Measurements from ENCODE around the gene EFL1.
A peak's percentile ranks its signal among the peaks of the same experiment; 100 is the strongest.

Gene EFL1

DNA sequence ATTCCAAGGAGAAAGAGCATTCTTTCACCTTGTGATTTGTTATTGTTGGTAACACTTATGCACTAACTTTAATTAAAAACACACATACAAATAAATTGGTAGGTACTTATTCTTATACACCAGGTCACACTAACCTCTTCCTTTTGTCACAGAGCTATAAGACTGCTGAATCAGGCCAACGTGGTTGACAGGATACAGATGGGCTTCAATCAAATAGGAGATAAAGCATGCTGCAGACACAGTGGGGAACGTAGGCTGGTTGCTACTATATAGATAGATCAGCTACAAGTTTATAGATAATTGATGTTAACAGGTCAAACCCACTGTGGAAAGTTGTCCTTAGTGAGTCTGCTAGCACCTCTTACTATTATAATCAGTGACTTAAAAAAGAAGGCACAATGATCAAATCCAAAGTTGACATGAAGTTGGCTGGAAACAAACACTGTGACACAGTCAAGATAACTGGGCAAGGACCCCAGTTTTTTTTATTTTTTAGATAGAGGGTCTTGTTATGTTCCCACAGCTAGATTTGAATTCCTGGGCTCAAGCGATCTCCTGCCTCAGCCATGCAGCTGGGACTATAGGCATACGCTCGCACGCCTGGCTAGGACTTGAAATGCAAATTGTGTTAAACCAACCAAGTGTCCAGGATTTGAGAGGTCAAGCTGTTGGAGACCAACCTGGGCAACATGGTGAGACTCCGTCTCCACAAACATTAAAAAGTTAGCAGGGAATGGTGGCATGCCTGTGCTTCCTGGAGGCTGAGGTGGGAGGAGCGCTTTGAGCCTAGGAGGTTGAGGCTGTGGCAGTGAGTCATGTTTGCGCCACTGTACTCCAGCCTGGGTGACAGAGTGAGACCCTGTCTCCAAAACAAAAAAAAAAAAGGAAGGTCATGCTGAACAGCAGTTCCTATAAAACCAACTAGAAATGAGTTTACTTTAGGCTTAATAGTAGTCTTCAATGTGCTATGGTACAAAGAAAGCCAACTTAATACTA, 118.8 kb downstream of the EFL1 start:
- H3K9me3 ChIP-seq (ENCODE audit: control insufficient read depth, low read length), result no peaks in the 10 kb centered on the region
- H3K4me2 ChIP-seq (ENCODE audit: low read length, poor library complexity, severe bottlenecking), result no peak overlapping the region
- no peak overlapping the region for H2BK15ac ChIP-seq (ENCODE audit: low read depth, poor library complexity, severe bottlenecking)
- no peak overlapping the region for H2BK5ac ChIP-seq (ENCODE audit: low read depth, low read length, poor library complexity, severe bottlenecking)
- no peak overlapping the region for H3K4me3 ChIP-seq (ENCODE audit: insufficient read depth in 1 of 2, low read depth in 1 of 2, low read length in 2 of 2)
- H2AK5ac ChIP-seq (ENCODE audit: low read length, severe bottlenecking), result no peak overlapping the region
- no peak for DNase-seq
- H4K91ac ChIP-seq (ENCODE audit: low read length), result no peak overlapping the region
- H3K36me3 ChIP-seq (ENCODE audit: control insufficient read depth in 1 of 2, insufficient read depth in 2 of 2, low read depth in 1 of 2, low read length in 2 of 2), result peaks cover 0 to 27% of the 10 kb centered on the region in 2 experiments
- no peak overlapping the region for H3K9ac ChIP-seq (ENCODE audit: low read length)
- no peak overlapping the region for H3K14ac ChIP-seq (ENCODE audit: low read length in 2 of 2)
- no peaks in the 10 kb centered on the region for H3K79me1 ChIP-seq (replicated peaks; ENCODE audit: low read length, poor library complexity, severe bottlenecking)
- 94% methylated on average over 8 of the region's 9 CpGs for WGBS
- no peak overlapping the region for H3K18ac ChIP-seq (ENCODE audit: low read depth in 1 of 2, low read length in 2 of 2)
- H3K27me3 ChIP-seq (ENCODE audit: control insufficient read depth in 1 of 2, insufficient read depth in 1 of 2, low read length in 2 of 2), result no peaks in the 10 kb centered on the region
- H2AFZ ChIP-seq (ENCODE audit: low read depth, low read length), result no peak overlapping the region
- H3K23ac ChIP-seq (ENCODE audit: low read length in 2 of 2), result no peak overlapping the region
- no peak overlapping the region for H4K8ac ChIP-seq (ENCODE audit: low read length)
- no peak overlapping the region for H2BK120ac ChIP-seq (ENCODE audit: low read depth, low read length)
- no peak overlapping the region for H2BK12ac ChIP-seq (ENCODE audit: low read length in 2 of 2)
- H3K4ac ChIP-seq (ENCODE audit: low read depth in 1 of 2, low read length in 2 of 2), result no peak overlapping the region
- H3K4me1 ChIP-seq (ENCODE audit: control insufficient read depth, insufficient read depth, low read depth, low read length), result peaks cover 2% of the 10 kb centered on the region
- H3K27ac ChIP-seq (ENCODE audit: low read length, poor library complexity, severe bottlenecking), result no peak overlapping the region

DNA sequence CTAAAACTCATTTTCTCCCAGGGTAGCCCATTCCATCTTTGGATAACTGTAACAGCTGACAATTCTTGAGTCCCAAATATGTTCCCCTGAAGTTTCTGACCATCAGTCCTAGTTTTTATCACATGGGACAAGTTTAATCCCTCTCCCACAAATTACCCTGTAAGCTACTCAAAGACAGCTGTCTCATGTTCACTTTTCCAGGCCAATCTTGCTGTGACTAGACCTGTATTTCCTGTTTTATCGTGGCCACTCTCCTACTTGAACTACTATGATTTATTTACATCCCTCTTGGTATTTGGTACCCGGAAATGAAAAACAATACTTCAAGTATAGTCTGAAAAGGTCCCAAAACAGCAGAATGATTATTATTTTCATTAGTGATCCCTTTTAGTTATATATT, 121.6 kb downstream of the EFL1 start:
- Histone ChIP-seq H3K4me1 (ENCODE audit: control insufficient read depth, insufficient read depth, low read depth, low read length) (no peaks in the 10 kb centered on the region), H4K91ac (ENCODE audit: low read length) (no peak overlapping the region), H3K9ac (ENCODE audit: low read length) (peak overlapping the region; percentile 55), H2BK5ac (ENCODE audit: low read depth, low read length, poor library complexity, severe bottlenecking) (no peak overlapping the region), H3K79me1 (replicated peaks; ENCODE audit: low read length, poor library complexity, severe bottlenecking) (no peaks in the 10 kb centered on the region), H3K18ac (ENCODE audit: low read depth in 1 of 2, low read length in 2 of 2) (no peak overlapping the region), H2BK12ac (ENCODE audit: low read length in 2 of 2) (no peak overlapping the region), H3K27ac (ENCODE audit: low read length, poor library complexity, severe bottlenecking) (no peak overlapping the region), H2BK120ac (ENCODE audit: low read depth, low read length) (no peak overlapping the region), H3K4ac (ENCODE audit: low read depth in 1 of 2, low read length in 2 of 2) (no peak overlapping the region), H4K8ac (ENCODE audit: low read length) (no peak overlapping the region), H3K4me3 (ENCODE audit: insufficient read depth in 1 of 2, low read depth in 1 of 2, low read length in 2 of 2) (no peak overlapping the region), H2AFZ (ENCODE audit: low read depth, low read length) (no peak overlapping the region), H3K14ac (ENCODE audit: low read length in 2 of 2) (no peak overlapping the region), H3K36me3 (ENCODE audit: control insufficient read depth in 1 of 2, insufficient read depth in 2 of 2, low read depth in 1 of 2, low read length in 2 of 2) (peaks cover 0 to 48% of the 10 kb centered on the region in 2 experiments), H3K23ac (ENCODE audit: low read length in 2 of 2) (no peak overlapping the region), H3K4me2 (ENCODE audit: low read length, poor library complexity, severe bottlenecking) (no peak overlapping the region), H2AK5ac (ENCODE audit: low read length, severe bottlenecking) (no peak overlapping the region), H2BK15ac (ENCODE audit: low read depth, poor library complexity, severe bottlenecking) (no peak overlapping the region), H3K9me3 (ENCODE audit: control insufficient read depth, low read length) (no peaks in the 10 kb centered on the region), H3K27me3 (ENCODE audit: control insufficient read depth in 1 of 2, insufficient read depth in 1 of 2, low read length in 2 of 2) (no peaks in the 10 kb centered on the region)
- 17% methylated on average over 1 of the region's 2 CpGs for WGBS
- no peak for DNase-seq

DNA sequence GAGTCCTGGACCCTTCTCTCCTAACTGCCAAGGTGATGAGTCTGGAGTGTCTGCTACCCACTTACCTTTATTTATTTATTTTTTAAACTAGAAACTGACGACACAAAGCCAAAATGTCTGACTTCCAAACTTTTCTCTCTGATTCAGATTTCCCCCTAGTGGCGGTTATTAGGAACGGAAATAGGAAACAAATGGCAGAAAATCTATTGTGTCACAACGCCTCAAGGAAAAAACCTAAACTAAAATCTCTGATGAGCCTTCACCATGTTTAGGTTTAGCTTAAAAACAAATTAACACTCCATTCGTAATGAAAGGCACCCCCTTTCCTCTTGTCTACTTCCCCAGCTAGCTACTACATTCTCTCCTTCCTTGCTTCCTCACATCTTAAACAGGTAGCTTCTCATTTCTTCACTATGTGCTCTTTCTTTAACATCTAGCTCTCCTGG, 122.7 kb downstream of the EFL1 start:
- H3K79me1 ChIP-seq (replicated peaks; ENCODE audit: low read length, poor library complexity, severe bottlenecking), result no peaks in the 10 kb centered on the region
- no peak overlapping the region for H3K4ac ChIP-seq (ENCODE audit: low read depth in 1 of 2, low read length in 2 of 2)
- H4K8ac ChIP-seq (ENCODE audit: low read length), result no peak overlapping the region
- no peak overlapping the region for H4K91ac ChIP-seq (ENCODE audit: low read length)
- no peak overlapping the region for H2BK5ac ChIP-seq (ENCODE audit: low read depth, low read length, poor library complexity, severe bottlenecking)
- H3K23ac ChIP-seq (ENCODE audit: low read length in 2 of 2), result no peak overlapping the region
- no peak overlapping the region for H2BK12ac ChIP-seq (ENCODE audit: low read length in 2 of 2)
- no peak overlapping the region for H3K27ac ChIP-seq (ENCODE audit: low read length, poor library complexity, severe bottlenecking)
- peaks cover 0 to 48% of the 10 kb centered on the region in 2 experiments for H3K36me3 ChIP-seq (ENCODE audit: control insufficient read depth in 1 of 2, insufficient read depth in 2 of 2, low read depth in 1 of 2, low read length in 2 of 2)
- no peak overlapping the region for H2AFZ ChIP-seq (ENCODE audit: low read depth, low read length)
- H3K4me1 ChIP-seq (ENCODE audit: control insufficient read depth, insufficient read depth, low read depth, low read length), result no peaks in the 10 kb centered on the region
- H2BK120ac ChIP-seq (ENCODE audit: low read depth, low read length), result no peak overlapping the region
- H2AK5ac ChIP-seq (ENCODE audit: low read length, severe bottlenecking), result no peak overlapping the region
- peak; percentile 73 for DNase-seq
- H3K4me2 ChIP-seq (ENCODE audit: low read length, poor library complexity, severe bottlenecking), result no peak overlapping the region
- H3K14ac ChIP-seq (ENCODE audit: low read length in 2 of 2), result no peak overlapping the region
- WGBS, result 9% methylated on average over 5 of the region's 5 CpGs
- no peak overlapping the region for H2BK15ac ChIP-seq (ENCODE audit: low read depth, poor library complexity, severe bottlenecking)
- no peak overlapping the region for H3K4me3 ChIP-seq (ENCODE audit: insufficient read depth in 1 of 2, low read depth in 1 of 2, low read length in 2 of 2)
- H3K9ac ChIP-seq (ENCODE audit: low read length), result peak overlapping the region; percentile 65
- H3K18ac ChIP-seq (ENCODE audit: low read depth in 1 of 2, low read length in 2 of 2), result no peak overlapping the region
- H3K9me3 ChIP-seq (ENCODE audit: control insufficient read depth, low read length), result no peaks in the 10 kb centered on the region
- H3K27me3 ChIP-seq (ENCODE audit: control insufficient read depth in 1 of 2, insufficient read depth in 1 of 2, low read length in 2 of 2), result no peaks in the 10 kb centered on the region

DNA sequence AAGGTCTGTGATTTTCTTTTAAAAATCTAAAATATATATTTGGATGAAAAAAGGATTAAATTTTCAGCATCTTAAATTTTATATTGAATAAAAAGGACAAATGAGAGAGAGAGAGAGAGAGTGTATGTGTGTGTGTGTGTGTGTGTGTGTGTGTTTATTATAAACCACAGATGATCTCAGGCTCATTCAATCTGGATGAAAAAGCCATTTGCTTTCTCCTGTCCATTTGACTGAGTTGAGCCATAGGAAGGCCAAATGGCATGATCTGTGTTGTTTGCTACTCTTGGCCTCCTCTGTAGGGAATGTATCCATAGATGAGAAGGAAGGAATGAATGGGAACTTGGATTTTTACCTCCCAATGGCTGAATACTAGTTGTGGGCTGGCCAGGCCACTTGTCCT, 124.2 kb downstream of the EFL1 start:
- Histone ChIP-seq H3K27ac (ENCODE audit: low read length, poor library complexity, severe bottlenecking) (no peak overlapping the region), H3K4me1 (ENCODE audit: control insufficient read depth, insufficient read depth, low read depth, low read length) (no peaks in the 10 kb centered on the region), H3K9me3 (ENCODE audit: control insufficient read depth, low read length) (no peaks in the 10 kb centered on the region), H2BK15ac (ENCODE audit: low read depth, poor library complexity, severe bottlenecking) (no peak overlapping the region), H4K8ac (ENCODE audit: low read length) (no peak overlapping the region), H3K4ac (ENCODE audit: low read depth in 1 of 2, low read length in 2 of 2) (no peak overlapping the region), H3K36me3 (ENCODE audit: control insufficient read depth in 1 of 2, insufficient read depth in 2 of 2, low read depth in 1 of 2, low read length in 2 of 2) (peaks cover 0 to 44% of the 10 kb centered on the region in 2 experiments), H3K9ac (ENCODE audit: low read length) (no peak overlapping the region), H3K27me3 (ENCODE audit: control insufficient read depth in 1 of 2, insufficient read depth in 1 of 2, low read length in 2 of 2) (no peaks in the 10 kb centered on the region), H2BK120ac (ENCODE audit: low read depth, low read length) (no peak overlapping the region), H3K4me2 (ENCODE audit: low read length, poor library complexity, severe bottlenecking) (no peak overlapping the region), H3K18ac (ENCODE audit: low read depth in 1 of 2, low read length in 2 of 2) (no peak overlapping the region), H2AK5ac (ENCODE audit: low read length, severe bottlenecking) (no peak overlapping the region), H3K4me3 (ENCODE audit: insufficient read depth in 1 of 2, low read depth in 1 of 2, low read length in 2 of 2) (no peak overlapping the region), H2AFZ (ENCODE audit: low read depth, low read length) (no peak overlapping the region), H3K23ac (ENCODE audit: low read length in 2 of 2) (no peak overlapping the region), H2BK5ac (ENCODE audit: low read depth, low read length, poor library complexity, severe bottlenecking) (no peak overlapping the region), H3K79me1 (replicated peaks; ENCODE audit: low read length, poor library complexity, severe bottlenecking) (no peaks in the 10 kb centered on the region), H2BK12ac (ENCODE audit: low read length in 2 of 2) (no peak overlapping the region), H4K91ac (ENCODE audit: low read length) (no peak overlapping the region), H3K14ac (ENCODE audit: low read length in 2 of 2) (no peak overlapping the region)
- no peak for DNase-seq
